Measurements from ENCODE around the gene DAB2IP.

- TF ChIP-seq CTCF (IDR thresholded peaks at IDR 0.05) = peak in 1 of 4 experiments; percentile 32
- no peak for TF ChIP-seq POLR2A (IDR thresholded peaks at IDR 0.05)
- no peak for TF ChIP-seq POLR2AphosphoS5 (IDR thresholded peaks at IDR 0.05)
Measured at GRCh38 chr9:121620777-121621449, 30.5 kb upstream of the DAB2IP start.

Data from prostate gland (tissue), 2 donors.